Measurements from ENCODE around the gene ACSS1.

The ACSS1 gene

GRCh38 chr20:25046181-25046641, 11.7 kb downstream of the ACSS1 start:
- DNase-seq, result no peak

- DNase-seq, result no peak
Observed at GRCh38 chr20:25045343-25045712, 12.6 kb downstream of the ACSS1 start.

- no peak for DNase-seq
Observed at GRCh38 chr20:25044660-25045342, 13.1 kb downstream of the ACSS1 start.

- DNase-seq, result no peak
Observed at GRCh38 chr20:25044261-25044560, 13.7 kb downstream of the ACSS1 start.

GRCh38 chr20:25043499-25044260, 14.3 kb downstream of the ACSS1 start:
- no peak for DNase-seq

GRCh38 chr20:25042531-25043498, 15.1 kb downstream of the ACSS1 start:
- DNase-seq, result peak; percentile 40

GRCh38 chr20:25041813-25042530, 16.0 kb downstream of the ACSS1 start:
- DNase-seq, result no peak

- DNase-seq, result no peak
Observed at GRCh38 chr20:25040438-25040831, 17.5 kb downstream of the ACSS1 start.

GRCh38 chr20:25039697-25040437, 18.1 kb downstream of the ACSS1 start:
- no peak for DNase-seq

- no peak for DNase-seq
Observed at GRCh38 chr20:25038591-25039015, 19.3 kb downstream of the ACSS1 start.

- no peak for DNase-seq
Observed at GRCh38 chr20:25038103-25038410, 19.9 kb downstream of the ACSS1 start.

GRCh38 chr20:25037288-25038102, 20.4 kb downstream of the ACSS1 start:
- DNase-seq, result no peak

GRCh38 chr20:25036331-25036936, 21.5 kb downstream of the ACSS1 start:
- no peak for DNase-seq

GRCh38 chr20:25035921-25036320, 22.0 kb downstream of the ACSS1 start:
- peak; percentile 24 for DNase-seq

- no peak for DNase-seq
Observed at GRCh38 chr20:25033924-25034300, 24.0 kb downstream of the ACSS1 start.

- DNase-seq, result no peak
Observed at GRCh38 chr20:25033265-25033923, 24.5 kb downstream of the ACSS1 start.

GRCh38 chr20:25032478-25033264, 25.3 kb downstream of the ACSS1 start:
- no peak for DNase-seq

GRCh38 chr20:25032065-25032477, 25.9 kb downstream of the ACSS1 start:
- DNase-seq, result no peak

- no peak for DNase-seq
Observed at GRCh38 chr20:25031241-25031640, 26.7 kb downstream of the ACSS1 start.
